Hepatocyte (in vitro differentiated cells): ENCODE data around the gene MRE11. TPM values are rescaled to one million over a fixed set of nuclear protein-coding genes. Genes with fewer than 3 reads are reported as not detected.
A peak's percentile ranks its signal among the peaks of the same experiment; 100 is the strongest.
"Not testable (repeated sequence)": the region's sequence is repeated elsewhere in the genome, so short reads cannot be mapped to it uniquely, and the experiment has no call there.

Experiments
- DNase-seq: peaks from one replicate; pipeline ENCODE4 v3.0.0-alpha.2; 2016; ENCODE audit warnings: low spot score
- H2AFZ ChIP-seq: fragments of 200-600 bp; sonication (generic); 2 replicates; pipeline ENCODE4 v1.6.0; 2016; ENCODE audit warnings: antibody characterized with exemption, mild to moderate bottlenecking
- H3K27ac ChIP-seq: fragments of 200-600 bp; sonication (generic); 2 replicates; pipeline ENCODE4 v1.5.1; 2016; ENCODE audit warnings: mild to moderate bottlenecking
- H3K27me3 ChIP-seq: fragments of 200-600 bp; sonication (generic); 2 replicates; pipeline ENCODE4 v1.6.1; 2016
- H3K36me3 ChIP-seq: fragments of 200-600 bp; sonication (generic); replicated peaks from 2 replicates; pipeline ENCODE4 v1.5.1; 2016; ENCODE audit warnings: low read depth; ENCODE audit not compliant: insufficient read depth
- H3K4me1 ChIP-seq: fragments of 200-600 bp; sonication (generic); 2 replicates; pipeline ENCODE4 v1.5.1; 2016; ENCODE audit warnings: mild to moderate bottlenecking, moderate library complexity; ENCODE audit not compliant: insufficient read depth
- H3K4me2 ChIP-seq: fragments of 200-600 bp; sonication (generic); 2 replicates; pipeline ENCODE4 v1.6.0; 2016
- H3K4me3 ChIP-seq: fragments of 200-600 bp; sonication (generic); 2 replicates; pipeline ENCODE4 v1.5.1; 2016; ENCODE audit warnings: mild to moderate bottlenecking
- H3K79me2 ChIP-seq: fragments of 200-600 bp; sonication (generic); 2 replicates; pipeline ENCODE4 v1.6.0; 2017; ENCODE audit warnings: mild to moderate bottlenecking
- H3K9me2 ChIP-seq: fragments of 200-600 bp; sonication (generic); replicated peaks from 2 replicates; pipeline ENCODE4 v1.6.0; 2017; ENCODE audit warnings: mild to moderate bottlenecking; ENCODE audit not compliant: insufficient read depth
- H3K9me3 ChIP-seq: fragments of 200-600 bp; sonication (generic); 2 replicates; pipeline ENCODE4 v1.5.1; 2016; ENCODE audit warnings: low read depth, mild to moderate bottlenecking
- H4K20me1 ChIP-seq: fragments of 200-600 bp; sonication (generic); 2 replicates; pipeline ENCODE4 v1.6.0; 2016; ENCODE audit warnings: mild to moderate bottlenecking; ENCODE audit not compliant: insufficient read depth, poor library complexity, severe bottlenecking
- CTCF ChIP-seq: fragments of 200-600 bp; sonication (generic); IDR thresholded peaks from 2 replicates; pipeline ENCODE4 v1.5.1; 2016; ENCODE audit warnings: antibody characterized with exemption, mild to moderate bottlenecking; ENCODE audit not compliant: poor library complexity
- EZH2 ChIP-seq: fragments of 200-600 bp; sonication (generic); IDR thresholded peaks from 2 replicates; pipeline ENCODE4 v1.6.1; 2016; ENCODE audit warnings: antibody characterized with exemption, mild to moderate bottlenecking, borderline replicate concordance
- EZH2phosphoT487 ChIP-seq: fragments of 200-600 bp; sonication (generic); IDR thresholded peaks from one replicate; pipeline ENCODE4 v1.6.1; 2018; ENCODE audit warnings: antibody characterized with exemption, mild to moderate bottlenecking, low read depth, moderate library complexity; ENCODE audit not compliant: unreplicated experiment, severe bottlenecking
- WGBS: methylation state at CpG from one replicate; pipeline ENCODE4 v1.1.6; 2016; ENCODE audit warnings: low lambda C conversion rate; ENCODE audit errors: missing lambda C conversion rate; 5-methylcytosine and 5-hydroxymethylcytosine counted together
- polyA plus RNA-seq: library from polyadenylated mRNA; unstranded; fragments of >200 nt; fragmentation: Nextera tagmentation; extraction: Ambion mirVana; gene quantifications from 2 replicates; pipeline ENCODE4 v1.2.1, GENCODE V29; 2016
- total RNA-seq: library from RNA; depleted of rRNA; stranded (reverse); fragments of >200 nt; gene quantifications from 2 replicates; pipeline ENCODE4 v1.2.3, GENCODE V29; 2014

MRE11 gene
- total and polyA plus RNA-seq, 2 experiments from 2014 or later: 9.4 to 17.6 TPM

GRCh38 chr11:94511932-94512781, 18.5 kb upstream of the MRE11 start, which contains the start of gene C11orf97:
C11orf97 (plus strand) TSS chr11:94512461; CDS start chr11:94512529, 68 bp downstream.
- Histone ChIP-seq H3K27me3 (peaks cover 3% of the 10 kb centered on the region), H3K79me2 (no peaks in the 10 kb centered on the region), H3K4me1 (no peaks in the 10 kb centered on the region), H3K9me2 (no peaks in the 10 kb centered on the region), H3K4me2 (peak within 1 kb of the TSS; percentile 94), H3K27ac (no peak within 1 kb of the TSS), H3K36me3 (no peaks in the 10 kb centered on the region), H4K20me1 (no peaks in the 10 kb centered on the region), H3K9me3 (no peaks in the 10 kb centered on the region), H3K4me3 (peak within 1 kb of the TSS; percentile 47), H2AFZ (peak within 1 kb of the TSS; percentile 41)
- peak; percentile 73 for DNase-seq
- no peak for TF ChIP-seq CTCF
- no peak for TF ChIP-seq EZH2
- no peak for TF ChIP-seq EZH2phosphoT487
- WGBS: 17% methylated on average over 53 of the region's 53 CpGs

- Histone ChIP-seq H3K27me3 (no peaks in the 10 kb centered on the region), H3K9me3 (no peaks in the 10 kb centered on the region), H3K36me3 (no peaks in the 10 kb centered on the region), H3K27ac (no peak overlapping the region), H3K4me2 (no peak overlapping the region), H2AFZ (no peak overlapping the region), H3K4me3 (no peak overlapping the region), H4K20me1 (no peaks in the 10 kb centered on the region), H3K9me2 (no peaks in the 10 kb centered on the region), H3K4me1 (no peaks in the 10 kb centered on the region), H3K79me2 (no peaks in the 10 kb centered on the region)
- TF ChIP-seq CTCF (no peak), EZH2phosphoT487 (no peak), EZH2 (no peak)
- no peak for DNase-seq
- WGBS: 75% methylated on average over 4 of the region's 4 CpGs
Measured at GRCh38 chr11:94507485-94507884, 13.8 kb upstream of the MRE11 start.

- not testable (repeated sequence) for H3K27me3 ChIP-seq, H3K9me2 ChIP-seq, DNase-seq, H3K36me3 ChIP-seq, H4K20me1 ChIP-seq, H3K27ac ChIP-seq, H2AFZ ChIP-seq, H3K9me3 ChIP-seq, H3K4me1 ChIP-seq, H3K4me3 ChIP-seq, H3K79me2 ChIP-seq, H3K4me2 ChIP-seq
- 86% methylated on average over 5 of the region's 5 CpGs for whole genome bisulfite sequencing
Measured at GRCh38 chr11:94506513-94506912, 12.9 kb upstream of the MRE11 start.

GRCh38 chr11:94504689-94505293, 11.1 kb upstream of the MRE11 start:
- Histone ChIP-seq H4K20me1 (no peaks in the 10 kb centered on the region), H3K4me1 (no peaks in the 10 kb centered on the region), H3K36me3 (no peaks in the 10 kb centered on the region), H2AFZ (no peak overlapping the region), H3K4me2 (no peak overlapping the region), H3K9me3 (no peaks in the 10 kb centered on the region), H3K27ac (no peak overlapping the region), H3K9me2 (no peaks in the 10 kb centered on the region), H3K4me3 (no peak overlapping the region), H3K27me3 (no peaks in the 10 kb centered on the region), H3K79me2 (no peaks in the 10 kb centered on the region)
- WGBS: 21% methylated on average over 3 of the region's 3 CpGs
- peak; percentile 68 for DNase-seq
- TF ChIP-seq EZH2phosphoT487 (no peak), CTCF (peak; percentile 75)
